GM21528 (cell line): ENCODE data around the gene NPW.

Experiments
- ATAC-seq: cut with Tn5 transposase; IDR thresholded peaks from one replicate; pipeline ENCODE4 v1.9.1; 2021; ENCODE audit warnings: mild to moderate bottlenecking, moderate library complexity; ENCODE audit not compliant: unreplicated experiment, low FRiP score

The NPW gene

GRCh38 chr16:2045965-2046892, 26.6 kb downstream of the NPW start:
- ATAC-seq = no peak

- no peak for ATAC-seq
Observed at GRCh38 chr16:2046893-2047329, 27.3 kb downstream of the NPW start.

DNA sequence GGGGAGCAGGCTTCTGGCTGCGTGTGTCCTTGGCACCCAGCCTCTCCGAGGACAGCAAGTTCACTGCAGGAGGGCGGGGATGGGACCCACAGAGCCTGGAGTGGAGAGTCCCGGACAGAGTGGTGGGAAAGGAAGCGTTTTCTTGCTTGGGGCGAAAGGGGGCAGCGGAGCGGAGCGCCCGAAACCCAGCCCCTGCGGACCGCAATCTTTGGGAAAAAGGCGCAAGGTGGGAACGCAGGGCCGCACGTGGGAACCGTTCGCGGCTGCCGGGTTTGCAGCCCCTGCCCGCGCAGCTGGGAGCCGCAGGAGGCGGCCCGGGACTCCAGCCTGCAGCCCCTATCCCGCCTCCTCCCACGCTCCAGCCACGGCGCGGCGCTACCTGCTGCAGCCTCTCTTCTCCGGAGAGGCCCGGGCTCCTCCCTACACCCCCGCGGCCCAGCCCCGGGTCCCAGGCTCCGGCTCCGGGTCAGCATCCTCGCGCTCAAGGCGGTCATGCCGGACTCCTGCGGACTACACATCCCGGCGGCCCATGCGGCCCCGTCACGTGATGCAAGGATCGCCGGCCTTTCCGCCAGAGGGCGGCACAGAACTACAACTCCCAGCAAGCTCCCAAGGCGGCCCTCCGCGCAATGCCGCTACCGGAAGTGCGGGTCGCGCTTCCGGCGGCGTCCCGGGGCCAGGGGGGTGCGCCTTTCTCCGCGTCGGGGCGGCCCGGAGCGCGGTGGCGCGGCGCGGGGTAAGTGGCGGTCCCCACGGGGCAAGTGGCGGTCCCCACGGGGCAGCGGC, 27.9 kb downstream of the NPW start, which contains the start of the genes NTHL1 and TSC2:
Gene NTHL1, minus strand, starts transcription at position 505 of the 786 bp plus-strand sequence. Its CDS starts 11 bp downstream, at position 494.
Gene TSC2, plus strand, starts transcription at position 656 of the 786 bp plus-strand sequence. CDS start 631 bp downstream, outside the sequence.
- peak; percentile 79 for ATAC-seq

- no peak for ATAC-seq
Observed at GRCh38 chr16:2048116-2048543, 28.5 kb downstream of the NPW start.

DNA sequence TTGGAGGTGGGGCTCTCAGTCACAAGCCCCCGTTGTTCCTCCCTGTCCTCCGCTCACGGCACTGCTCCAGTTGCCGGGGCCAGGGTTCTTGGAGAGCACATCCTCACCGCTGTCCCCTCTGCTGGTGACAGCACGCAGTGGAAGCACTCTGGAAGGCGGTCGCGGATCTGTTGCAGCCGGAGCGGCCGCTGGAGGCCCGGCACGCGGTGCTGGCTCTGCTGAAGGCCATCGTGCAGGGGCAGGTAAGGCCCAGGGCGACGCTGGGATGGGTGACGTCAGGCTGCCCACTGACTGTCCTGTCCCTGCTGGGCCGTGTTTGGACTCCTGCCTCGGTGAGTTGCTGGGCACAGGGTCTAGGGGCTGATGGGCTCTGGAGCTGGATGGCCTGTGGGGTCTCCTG, 33.6 kb downstream of the NPW start:
- ATAC-seq = no peak

GRCh38 chr16:2053897-2054296, 34.3 kb downstream of the NPW start:
- no peak for ATAC-seq

- no peak for ATAC-seq
Observed at GRCh38 chr16:2054543-2055245, 35.1 kb downstream of the NPW start.

- ATAC-seq = no peak
Observed at GRCh38 chr16:2056077-2056476, 36.5 kb downstream of the NPW start.

- no peak for ATAC-seq
Observed at GRCh38 chr16:2056681-2057407, 37.3 kb downstream of the NPW start.

DNA sequence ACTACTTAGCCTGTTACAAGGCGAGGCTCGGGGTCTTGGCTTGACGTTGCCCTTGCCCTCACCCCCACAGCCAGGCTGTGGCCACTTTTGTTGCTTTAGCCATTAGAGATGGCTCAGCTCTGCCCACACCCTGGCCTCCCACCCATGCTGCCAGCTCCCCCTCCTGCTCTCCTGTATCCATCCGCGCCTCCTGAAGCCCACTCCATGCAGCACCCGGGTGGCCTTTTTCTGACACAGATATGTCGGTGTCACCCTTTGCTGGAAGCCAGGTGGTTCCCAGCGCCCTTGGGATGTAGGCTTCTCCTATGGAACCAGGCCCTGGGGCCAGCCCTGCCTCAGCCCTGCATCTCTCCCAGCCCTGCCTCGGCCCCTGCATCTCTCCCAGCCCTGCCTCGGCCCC, 37.9 kb downstream of the NPW start:
- ATAC-seq = no peak

GRCh38 chr16:2058420-2058819, 38.8 kb downstream of the NPW start:
- ATAC-seq = no peak

DNA sequence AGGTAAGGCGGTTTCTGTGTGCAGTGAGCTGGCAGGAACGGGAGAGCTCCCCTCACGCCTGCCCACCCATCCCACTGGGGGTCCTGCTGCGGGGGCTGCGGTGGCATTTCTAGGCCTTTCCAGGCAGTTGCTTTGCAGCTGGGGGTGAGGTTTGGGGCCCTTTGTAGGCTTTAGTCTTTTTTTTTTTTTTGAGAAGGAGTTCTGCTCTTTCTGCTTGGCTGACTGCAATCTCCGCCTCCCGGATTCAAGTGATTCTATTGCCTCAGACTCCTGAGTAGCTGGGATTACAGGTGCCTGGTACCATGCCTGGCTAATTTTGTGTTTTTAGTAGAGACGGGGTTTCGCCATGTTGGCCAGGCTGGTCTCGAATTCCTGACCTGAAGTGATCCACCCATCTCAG, 39.3 kb downstream of the NPW start:
- no peak for ATAC-seq

- ATAC-seq = no peak
Observed at GRCh38 chr16:2060346-2060745, 40.8 kb downstream of the NPW start.

GRCh38 chr16:2061023-2061422, 41.4 kb downstream of the NPW start:
- ATAC-seq = no peak

DNA sequence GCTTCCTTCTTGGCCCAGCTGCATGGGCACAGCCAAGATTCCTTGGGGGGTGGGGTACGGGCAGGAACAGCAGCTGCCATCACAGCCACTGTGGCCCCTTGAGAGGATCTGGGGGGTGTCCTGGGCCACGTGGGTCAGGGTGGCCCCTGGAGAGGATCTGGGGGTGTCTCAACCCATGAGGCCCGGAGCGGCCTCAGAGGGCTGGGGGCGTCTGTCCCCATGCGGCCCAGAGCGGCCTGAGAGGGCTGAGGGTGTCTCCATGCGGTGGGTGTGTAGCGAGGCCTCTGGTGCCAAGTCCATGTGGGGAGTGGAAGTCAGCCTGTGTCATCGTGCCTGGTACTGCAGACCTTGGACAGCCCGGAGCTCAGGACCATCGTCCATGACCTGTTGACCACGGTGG, 41.9 kb downstream of the NPW start:
- no peak for ATAC-seq

DNA sequence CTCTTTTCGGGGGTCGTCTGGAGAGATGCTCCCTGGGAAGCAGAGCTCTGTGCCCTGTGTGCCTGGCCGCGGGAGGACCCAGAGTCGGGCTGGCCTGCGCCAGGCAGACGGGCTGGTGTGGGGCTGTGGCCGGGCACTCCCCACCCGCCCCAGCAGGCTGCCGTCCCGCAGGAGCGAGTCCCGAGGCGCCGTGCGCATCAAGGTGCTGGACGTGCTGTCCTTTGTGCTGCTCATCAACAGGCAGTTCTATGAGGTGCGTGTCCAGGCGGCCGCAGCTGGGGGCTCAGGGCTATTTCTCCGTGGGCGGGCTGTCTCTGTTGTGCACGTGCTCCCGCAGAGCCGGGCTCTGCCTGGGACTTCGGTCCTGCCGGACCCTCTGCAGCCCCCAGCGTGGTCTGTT, 43.2 kb downstream of the NPW start:
- ATAC-seq = no peak

GRCh38 chr16:2063861-2064260, 44.3 kb downstream of the NPW start:
- no peak for ATAC-seq

GRCh38 chr16:2064368-2064945, 44.9 kb downstream of the NPW start:
- ATAC-seq = no peak

- ATAC-seq = no peak
Observed at GRCh38 chr16:2066139-2066538, 46.6 kb downstream of the NPW start.
